Ovary (tissue), 3 donors: ENCODE results near the gene KLRC4.

ENCODE experiments used
- EP300 ChIP-seq: sonication (generic); formaldehyde crosslinking; IDR thresholded peaks from one replicate; pipeline ENCODE4 v1.6.1; 2017; ENCODE audit warnings: antibody characterized with exemption
- POLR2A ChIP-seq: fragments of 450-650 bp; IDR thresholded peaks from one replicate; pipeline ENCODE4 v1.6.1; 2017; ENCODE audit warnings: antibody characterized with exemption, mild to moderate bottlenecking, moderate library complexity
- TF ChIP-seq, protein P1 (sequence below), 3 donors: fragments of 450-650 bp in 2 of 3; fragments of 200-600 bp in 1 of 3; IDR thresholded peaks; one replicate each; pipeline versions ENCODE4 v1.5.1 to v1.8.0; 2016 to 2022; ENCODE audit warnings: antibody characterized with exemption in 3 of 3, mild to moderate bottlenecking in 1 of 3
- donor health status: DM: no; HTN: no; CAD: no.

DNA sequence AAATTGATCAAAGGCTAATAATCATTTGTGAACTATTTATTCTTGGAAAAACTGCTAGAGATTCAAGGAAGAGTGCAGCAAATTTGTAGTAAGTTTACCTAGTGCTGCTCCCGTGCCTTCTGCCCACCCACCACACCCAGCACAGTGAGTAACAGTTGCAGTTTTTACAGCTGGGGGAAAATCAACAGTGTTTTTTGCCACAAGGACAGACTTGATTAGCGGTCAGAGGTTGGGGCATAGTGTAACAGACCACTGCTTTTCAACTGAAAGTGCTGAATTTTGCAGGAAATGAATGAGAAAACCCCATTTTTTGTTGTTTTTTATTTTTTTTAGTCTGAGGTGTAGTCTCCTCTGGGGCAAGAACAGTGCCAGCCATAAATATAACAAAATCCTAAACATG lies 12.3 kb downstream of the KLRC4 start:
- TF ChIP-seq, protein P1, sequence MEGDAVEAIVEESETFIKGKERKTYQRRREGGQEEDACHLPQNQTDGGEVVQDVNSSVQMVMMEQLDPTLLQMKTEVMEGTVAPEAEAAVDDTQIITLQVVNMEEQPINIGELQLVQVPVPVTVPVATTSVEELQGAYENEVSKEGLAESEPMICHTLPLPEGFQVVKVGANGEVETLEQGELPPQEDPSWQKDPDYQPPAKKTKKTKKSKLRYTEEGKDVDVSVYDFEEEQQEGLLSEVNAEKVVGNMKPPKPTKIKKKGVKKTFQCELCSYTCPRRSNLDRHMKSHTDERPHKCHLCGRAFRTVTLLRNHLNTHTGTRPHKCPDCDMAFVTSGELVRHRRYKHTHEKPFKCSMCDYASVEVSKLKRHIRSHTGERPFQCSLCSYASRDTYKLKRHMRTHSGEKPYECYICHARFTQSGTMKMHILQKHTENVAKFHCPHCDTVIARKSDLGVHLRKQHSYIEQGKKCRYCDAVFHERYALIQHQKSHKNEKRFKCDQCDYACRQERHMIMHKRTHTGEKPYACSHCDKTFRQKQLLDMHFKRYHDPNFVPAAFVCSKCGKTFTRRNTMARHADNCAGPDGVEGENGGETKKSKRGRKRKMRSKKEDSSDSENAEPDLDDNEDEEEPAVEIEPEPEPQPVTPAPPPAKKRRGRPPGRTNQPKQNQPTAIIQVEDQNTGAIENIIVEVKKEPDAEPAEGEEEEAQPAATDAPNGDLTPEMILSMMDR (IDR thresholded peaks at IDR 0.05): no peak
- TF ChIP-seq POLR2A: no peak
- TF ChIP-seq EP300: no peak
